8988T (cell line): Measurements from ENCODE around the gene TSPAN7.

Experiments
- DNase-seq: peaks from one replicate; pipeline ENCODE4 v3.0.0; 2011

The TSPAN7 gene

DNA sequence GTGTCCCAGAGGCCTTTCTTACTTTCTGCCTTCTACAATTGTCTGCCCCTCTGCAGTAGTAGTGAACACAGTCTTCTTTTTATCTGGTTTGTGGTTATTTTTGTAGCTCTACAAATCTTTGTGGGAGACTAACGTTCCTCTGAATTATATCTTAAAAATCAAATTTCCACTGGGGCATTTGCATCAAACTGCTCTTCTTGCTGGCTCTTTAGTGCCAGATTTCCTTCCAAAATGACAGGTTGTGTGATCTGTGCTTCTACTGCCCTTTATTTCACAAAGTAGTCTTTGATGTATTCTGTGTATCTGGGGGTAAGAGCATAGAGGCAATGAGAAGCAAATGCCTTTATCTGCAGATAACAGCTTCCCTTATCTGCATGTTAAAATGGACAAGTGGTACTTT lies 34.5 kb downstream of the TSPAN7 start:
- no peak for DNase-seq

- DNase-seq: no peak
Measured at GRCh38 chrX:38596939-38597338, 35.6 kb downstream of the TSPAN7 start.

GRCh38 chrX:38599796-38600755 lies 38.7 kb downstream of the TSPAN7 start:
- DNase-seq: no peak

- no peak for DNase-seq
Measured at GRCh38 chrX:38601866-38602265, 40.5 kb downstream of the TSPAN7 start.

GRCh38 chrX:38606821-38607220 lies 45.5 kb downstream of the TSPAN7 start:
- no peak for DNase-seq

DNA sequence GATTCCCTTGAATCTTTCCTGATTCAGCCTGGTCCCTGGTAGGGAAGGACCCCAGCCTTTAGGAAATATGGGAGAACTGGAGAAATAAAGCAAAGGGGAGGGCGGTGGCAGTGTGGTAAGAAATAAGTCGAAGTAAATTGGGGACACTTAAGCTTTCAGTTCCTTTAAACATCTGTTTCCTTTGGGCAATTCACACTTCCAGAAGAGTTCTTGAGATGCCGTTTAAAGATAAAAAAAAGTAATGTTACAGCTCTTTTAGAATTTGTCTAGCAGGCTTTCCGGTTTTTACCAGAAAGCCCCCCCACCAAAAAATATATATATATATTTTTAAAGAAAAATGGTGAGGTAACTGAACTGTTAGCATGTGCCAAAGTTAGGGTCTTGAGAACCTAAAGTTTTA lies 46.6 kb downstream of the TSPAN7 start:
- DNase-seq: no peak

DNA sequence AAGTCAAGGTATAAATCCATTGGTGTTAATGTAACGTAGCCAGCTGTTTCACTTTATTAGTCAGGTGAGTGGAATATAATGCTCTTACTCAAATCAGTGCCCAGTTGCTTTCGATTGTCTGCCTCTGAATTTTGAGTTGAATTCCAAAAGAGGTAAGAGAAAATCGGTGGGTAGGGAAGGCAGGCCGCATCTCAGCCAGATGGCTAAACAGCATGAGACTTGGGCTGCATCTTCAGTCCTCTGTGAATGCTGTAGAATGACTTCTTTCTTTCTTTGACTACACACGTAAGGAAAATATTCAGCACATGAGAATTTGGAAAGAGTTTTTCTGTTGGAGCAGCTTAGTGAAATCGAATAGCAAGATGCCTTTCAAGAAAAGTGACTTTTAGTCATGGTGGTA lies 49.5 kb downstream of the TSPAN7 start:
- no peak for DNase-seq

GRCh38 chrX:38612281-38612680 lies 50.9 kb downstream of the TSPAN7 start:
- no peak for DNase-seq

- DNase-seq: no peak
Measured at GRCh38 chrX:38614485-38614884, 53.1 kb downstream of the TSPAN7 start.

DNA sequence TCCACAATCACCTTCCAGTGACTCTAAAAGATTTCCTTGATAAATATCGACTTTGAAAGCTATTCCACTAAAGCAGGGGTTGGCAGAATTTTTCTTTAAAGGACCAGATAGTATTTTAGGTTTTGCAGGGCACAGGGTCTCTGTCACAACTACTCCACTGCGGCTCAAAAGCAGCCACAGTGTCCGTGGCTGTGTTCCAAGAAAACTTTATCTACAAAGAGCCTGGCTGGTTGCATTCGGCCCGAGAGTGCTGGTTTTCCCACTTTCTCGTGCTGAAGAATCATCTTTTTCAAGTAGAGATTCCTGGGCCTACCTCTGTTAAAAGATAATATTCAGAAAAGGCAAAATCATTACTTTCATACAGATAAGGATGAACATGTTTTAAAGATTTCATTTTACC lies 55.6 kb downstream of the TSPAN7 start:
- no peak for DNase-seq

GRCh38 chrX:38618180-38618579 lies 56.8 kb downstream of the TSPAN7 start:
- no peak for DNase-seq

DNA sequence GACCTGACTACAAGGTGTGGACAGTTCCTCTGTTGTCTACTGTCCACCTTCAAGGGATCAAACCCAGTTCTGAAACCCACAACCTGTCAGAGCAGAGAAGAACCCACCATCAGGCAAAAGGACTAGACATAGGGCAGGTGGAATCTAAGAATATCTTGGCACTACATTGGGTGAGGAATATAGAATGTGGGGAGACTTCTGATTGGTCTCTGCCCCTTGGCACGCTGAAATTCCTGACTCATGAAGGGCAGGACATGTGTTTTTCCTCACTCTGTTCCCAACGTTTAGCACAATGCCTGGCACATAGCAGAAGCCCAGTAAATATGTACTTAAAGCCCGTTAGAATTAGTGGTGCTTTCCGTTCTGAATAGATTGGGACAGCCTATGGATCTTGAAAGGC lies 59.3 kb downstream of the TSPAN7 start:
- no peak for DNase-seq

DNA sequence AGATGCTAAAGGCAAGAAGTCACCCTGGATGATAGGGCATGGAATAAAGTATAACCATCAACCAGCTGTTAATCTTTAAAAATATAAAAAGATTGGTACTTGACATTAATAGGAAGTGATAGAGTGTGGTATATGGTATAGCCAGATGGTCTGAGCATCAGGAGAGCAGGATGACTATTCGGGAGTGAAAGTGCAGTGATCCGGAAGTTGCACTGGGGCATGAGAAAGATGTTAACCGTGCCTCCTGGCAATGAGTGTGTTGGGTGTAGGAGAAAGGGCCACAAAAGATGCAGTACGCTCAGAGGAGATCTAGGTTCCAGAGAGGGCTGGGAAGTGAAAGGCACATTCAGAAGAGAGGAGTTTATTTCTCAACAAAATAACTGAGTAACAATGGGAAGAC lies 65.0 kb downstream of the TSPAN7 start:
- DNase-seq: no peak

DNA sequence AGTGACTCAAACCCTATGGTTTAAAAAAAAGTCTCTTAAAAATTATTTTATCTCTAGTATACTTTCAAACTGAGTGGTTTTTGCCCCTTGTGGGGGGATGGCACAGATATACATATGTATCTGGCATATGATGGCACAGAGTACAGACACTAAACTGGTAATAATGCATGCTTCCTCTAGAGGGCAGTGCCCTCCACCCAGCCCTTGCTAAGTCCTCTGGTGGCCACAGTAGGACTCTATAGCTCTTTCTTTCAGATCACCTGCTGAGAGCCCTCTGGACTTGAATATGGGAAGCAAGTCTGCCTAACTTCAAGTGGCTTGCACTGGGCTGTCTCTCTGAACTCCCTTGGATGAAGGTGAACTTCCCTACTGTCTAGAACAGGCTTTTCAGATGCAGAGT lies 66.3 kb downstream of the TSPAN7 start:
- DNase-seq: no peak

DNA sequence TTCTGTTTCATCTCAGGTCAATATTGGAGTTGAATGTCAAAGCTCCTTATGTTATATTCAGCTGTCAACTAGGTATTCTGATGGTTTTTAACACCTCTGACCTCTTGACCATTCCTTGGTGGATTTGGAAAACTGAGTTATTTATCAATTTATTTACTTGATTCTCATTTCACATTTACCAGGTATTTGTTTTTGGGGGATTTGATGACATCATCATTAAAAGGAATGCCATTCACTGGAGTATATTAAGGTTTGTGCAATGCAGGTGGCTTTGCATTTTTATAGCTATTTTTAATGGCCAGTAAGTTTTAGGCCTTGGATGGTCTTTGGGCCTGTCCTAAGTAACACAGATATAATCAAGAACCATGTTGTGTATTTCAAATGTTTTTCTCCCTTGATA lies 67.2 kb downstream of the TSPAN7 start:
- no peak for DNase-seq

- no peak for DNase-seq
Measured at GRCh38 chrX:38632516-38632915, 71.2 kb downstream of the TSPAN7 start.

DNA sequence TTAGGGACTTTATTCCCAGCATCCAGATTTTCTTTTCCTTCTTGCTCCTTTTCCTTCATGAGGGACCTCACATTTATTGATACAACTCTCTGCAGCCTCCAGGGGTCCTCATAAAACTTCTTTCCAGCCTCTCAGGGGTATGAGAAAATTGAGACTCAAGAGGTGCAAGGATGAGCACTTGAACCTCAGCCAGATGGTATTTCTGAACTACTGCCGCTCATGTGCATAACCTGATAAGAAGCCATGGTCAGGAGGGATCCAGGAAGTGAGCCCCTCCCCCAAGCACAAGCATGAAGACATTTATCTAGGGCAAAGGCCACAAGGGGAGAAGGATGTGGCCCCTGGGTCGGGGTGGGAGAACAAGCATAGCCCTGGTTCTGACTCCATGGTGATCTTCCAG lies 73.3 kb downstream of the TSPAN7 start:
- DNase-seq: no peak

DNA sequence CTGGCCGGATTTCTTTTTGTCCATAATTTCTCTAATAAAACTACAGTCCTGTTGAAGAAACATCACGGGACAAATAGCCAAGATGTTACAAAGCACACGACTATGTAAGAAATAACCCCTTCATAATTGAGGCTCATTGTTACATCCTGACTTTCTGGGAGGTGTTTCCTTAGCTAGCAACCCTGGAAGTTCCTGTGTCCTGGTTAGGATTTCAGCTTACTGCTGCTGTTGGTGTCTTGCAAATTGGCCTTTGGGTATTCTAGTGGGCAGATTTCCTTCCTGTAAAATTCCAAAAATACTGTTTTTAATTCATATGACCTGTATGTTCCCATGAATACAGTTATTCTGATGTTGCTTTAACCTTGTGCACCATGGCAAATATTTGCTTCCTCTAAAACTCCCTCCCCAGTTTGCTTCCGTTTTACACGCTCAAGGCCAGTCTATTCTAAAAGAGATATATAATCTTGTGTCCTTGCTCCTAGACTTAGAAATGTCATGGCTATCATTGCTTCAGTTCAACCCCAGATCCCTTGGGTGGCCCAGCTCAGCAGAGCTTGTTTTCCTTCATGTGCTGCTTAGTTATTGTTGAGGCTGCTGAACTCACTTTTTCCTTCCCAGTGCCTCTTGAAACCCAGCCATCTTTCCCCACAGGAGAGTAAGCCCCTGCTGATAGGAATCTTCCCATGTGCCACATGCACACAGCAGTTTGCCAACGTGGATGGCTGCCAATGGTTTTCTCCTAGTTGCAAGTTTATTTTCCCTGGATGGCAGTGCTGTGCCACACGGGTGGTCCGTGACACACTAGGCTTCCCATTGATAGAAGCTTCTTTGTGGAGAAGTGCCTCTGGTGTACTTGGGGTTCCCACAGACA lies 75.8 kb downstream of the TSPAN7 start:
- DNase-seq: no peak

DNA sequence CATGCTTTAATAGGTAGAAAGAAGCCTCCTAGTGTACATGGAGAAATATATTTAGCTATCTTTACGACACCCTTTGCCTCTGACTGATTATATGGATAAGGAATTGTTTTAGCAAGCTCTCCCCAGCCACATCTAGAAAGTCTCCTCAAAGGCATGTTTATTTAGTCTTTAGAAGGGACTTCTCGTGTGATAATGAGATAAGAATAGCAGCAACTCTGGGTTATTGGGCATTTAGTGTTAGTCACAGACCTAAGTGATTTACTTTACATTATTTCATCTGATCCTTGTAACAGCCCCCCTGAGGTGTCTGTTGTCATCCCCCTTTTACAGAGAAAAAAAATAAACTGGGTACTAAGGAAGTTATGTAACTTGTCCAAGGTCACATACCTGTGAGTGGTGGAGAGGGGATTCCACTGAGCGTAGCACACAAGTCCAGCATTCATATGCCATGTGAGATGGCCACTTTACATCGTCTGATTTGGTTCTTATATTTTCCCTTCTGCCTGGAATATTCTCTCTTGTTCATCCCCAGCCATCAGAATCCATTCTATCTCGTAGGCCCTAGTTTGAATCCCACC lies 77.7 kb downstream of the TSPAN7 start:
- no peak for DNase-seq

DNA sequence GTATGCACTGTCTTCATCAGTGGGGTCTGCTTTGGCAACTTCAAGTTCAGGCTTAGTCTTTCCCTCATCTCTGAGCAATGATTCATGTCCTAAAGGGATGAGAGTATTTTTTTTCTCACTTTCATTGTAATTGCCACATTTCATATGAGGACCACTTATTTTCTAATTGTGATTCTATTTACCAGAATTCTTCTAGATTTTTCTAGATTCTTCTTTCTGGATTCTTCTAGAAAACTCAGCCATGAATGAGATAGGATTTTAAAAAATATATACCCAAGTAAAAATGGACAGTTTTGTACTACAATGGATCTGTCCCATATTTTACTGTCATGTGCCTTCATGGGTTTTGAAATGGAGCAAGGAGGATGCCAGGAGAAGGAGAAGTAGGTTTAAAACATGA lies 78.4 kb downstream of the TSPAN7 start:
- DNase-seq: no peak

GRCh38 chrX:38641197-38641596 lies 79.9 kb downstream of the TSPAN7 start:
- no peak for DNase-seq

DNA sequence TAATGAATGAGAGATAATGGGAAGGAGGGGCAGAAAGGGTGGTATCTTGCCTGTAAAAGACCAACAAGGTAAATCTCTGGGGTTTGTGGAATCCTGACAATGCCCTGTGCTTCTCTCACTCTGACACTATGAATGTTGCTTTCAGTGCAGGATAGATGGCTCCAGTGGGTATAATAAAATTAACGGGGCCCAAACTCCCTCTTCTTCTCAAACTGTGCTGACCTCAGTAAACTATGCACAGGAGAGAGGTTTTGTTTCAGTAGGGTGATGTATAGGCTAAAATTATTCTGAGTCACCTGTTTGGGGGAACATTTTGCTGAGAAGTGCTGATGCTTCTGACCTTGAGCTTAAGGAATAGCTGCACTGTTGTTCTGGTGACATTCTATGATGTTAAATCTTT lies 82.6 kb downstream of the TSPAN7 start:
- DNase-seq: no peak

DNA sequence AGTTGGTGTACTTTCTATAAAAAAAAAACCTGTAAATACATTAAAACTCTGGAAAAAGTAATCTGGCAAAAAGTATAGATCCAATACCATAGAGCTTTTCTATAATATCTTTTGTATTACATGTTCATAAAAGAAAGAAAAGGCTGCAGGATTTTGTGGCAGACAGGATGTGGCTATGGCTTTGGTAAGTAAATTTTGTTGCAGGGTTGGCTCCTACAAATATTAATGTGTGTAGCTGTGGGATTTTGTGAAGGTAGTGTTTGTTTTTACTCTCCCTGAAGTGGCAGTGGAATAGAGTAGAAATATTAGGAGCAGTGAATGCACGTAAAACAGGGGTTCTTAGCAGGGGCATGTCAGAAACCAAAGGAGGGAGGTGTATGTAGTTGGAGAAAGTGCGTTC lies 84.8 kb downstream of the TSPAN7 start:
- no peak for DNase-seq

DNA sequence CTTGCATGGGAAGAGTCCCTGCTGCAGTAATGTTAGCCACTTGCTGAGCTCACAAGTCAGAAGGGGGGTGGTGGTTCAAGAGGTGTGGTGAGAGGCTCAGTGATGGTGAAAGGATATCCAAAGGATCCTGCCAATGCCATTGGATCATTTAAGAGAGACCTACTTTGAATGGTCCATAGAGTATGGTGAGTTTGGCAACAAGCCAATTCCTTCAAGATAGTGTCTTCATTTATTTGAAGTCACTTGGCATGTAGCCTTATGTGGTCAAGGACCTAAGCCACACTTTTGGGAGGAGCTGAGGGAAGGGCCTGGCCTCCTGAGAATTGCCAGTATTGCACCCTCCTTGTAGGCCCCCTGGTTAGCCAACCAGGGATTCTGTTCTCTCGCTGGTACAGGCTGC lies 87.9 kb downstream of the TSPAN7 start:
- no peak for DNase-seq
